Measurements from ENCODE around the gene FSIP1. TPM values are rescaled to one million over a fixed set of nuclear protein-coding genes. Genes with fewer than 3 reads are reported as not detected.

FSIP1 gene
- total RNA-seq, 1 donor from 2014 or later: 0.85 TPM

- intact Hi-C loops (cut with DNase I): no loop called here
- ATAC-seq: no peak
- no peak for DNase-seq (ENCODE audit: low spot score)
These were observed 169.4 kb downstream of the FSIP1 start for GRCh38 chr15:39613271-39613670.

- no peak for ATAC-seq
- intact Hi-C loops (cut with DNase I): no loop called here
- DNase-seq (ENCODE audit: low spot score): no peak
These were observed 172.0 kb downstream of the FSIP1 start for GRCh38 chr15:39610665-39611064.

GRCh38 chr15:39609166-39609916, 173.3 kb downstream of the FSIP1 start:
- intact Hi-C loops (cut with DNase I): no loop called here
- ATAC-seq: no peak

GRCh38 chr15:39608185-39609139, 174.2 kb downstream of the FSIP1 start:
- intact Hi-C loops (cut with DNase I): no loop called here
- DNase-seq (ENCODE audit: low spot score) (no peak), ATAC-seq (no peak)

More at GRCh38 chr15:39609166-39609916, 173.3 kb downstream of the FSIP1 start:
- DNase-seq (ENCODE audit: low spot score): no peak

GRCh38 chr15:39605146-39605545, 177.5 kb downstream of the FSIP1 start:
- DNase-seq (ENCODE audit: low spot score): no peak
- ATAC-seq: peak; percentile 58
- intact Hi-C loops (cut with DNase I): no loop called here

- DNase-seq (ENCODE audit: low spot score) (no peak), ATAC-seq (no peak)
- intact Hi-C loops (cut with DNase I): no loop called here
These were observed 180.5 kb downstream of the FSIP1 start for GRCh38 chr15:39602143-39602542.

GRCh38 chr15:39599871-39600270, 182.8 kb downstream of the FSIP1 start:
- DNase-seq (ENCODE audit: low spot score) (no peak), ATAC-seq (no peak)
- intact Hi-C loops (cut with DNase I): no loop called here

GRCh38 chr15:39598958-39599845, 183.4 kb downstream of the FSIP1 start:
- ATAC-seq (no peak), DNase-seq (ENCODE audit: low spot score) (no peak)
- intact Hi-C loops (cut with DNase I): no loop called here

GRCh38 chr15:39598186-39598850, 184.3 kb downstream of the FSIP1 start:
- intact Hi-C loops (cut with DNase I): no loop called here
- ATAC-seq: peak; percentile 1
- no peak for DNase-seq (ENCODE audit: low spot score)

GRCh38 chr15:39597751-39598185, 184.9 kb downstream of the FSIP1 start:
- intact Hi-C loops (cut with DNase I): no loop called here
- peak; percentile 22 for ATAC-seq

GRCh38 chr15:39597336-39597735, 185.3 kb downstream of the FSIP1 start:
- intact Hi-C loops (cut with DNase I): no loop called here
- DNase-seq (ENCODE audit: low spot score): no peak
- peak; percentile 1 for ATAC-seq

More at GRCh38 chr15:39597751-39598185, 184.9 kb downstream of the FSIP1 start:
- no peak for DNase-seq (ENCODE audit: low spot score)

- DNase-seq (ENCODE audit: low spot score) (no peak), ATAC-seq (no peak)
- intact Hi-C loops (cut with DNase I): no loop called here
These were observed 186.1 kb downstream of the FSIP1 start for GRCh38 chr15:39596358-39597051.

GRCh38 chr15:39595338-39596221, 187.1 kb downstream of the FSIP1 start:
- intact Hi-C loops (cut with DNase I): no loop called here

GRCh38 chr15:39594446-39595337, 187.9 kb downstream of the FSIP1 start:
- intact Hi-C loops (cut with DNase I): no loop called here
- DNase-seq (ENCODE audit: low spot score) (no peak), ATAC-seq (no peak)

More at GRCh38 chr15:39595338-39596221, 187.1 kb downstream of the FSIP1 start:
- DNase-seq (ENCODE audit: low spot score): no peak
- peak; percentile 11 for ATAC-seq

- no peak for ATAC-seq
- DNase-seq (ENCODE audit: low spot score): no peak
- intact Hi-C loops (cut with DNase I): no loop called here
These were observed 188.8 kb downstream of the FSIP1 start for GRCh38 chr15:39593656-39594445.

Data from sciatic nerve (tissue), 2 donors.